GM21825 (cell line): ENCODE data around the gene MYO7B.

Experiments
- ATAC-seq: cut with Tn5 transposase; IDR thresholded peaks from one replicate; pipeline ENCODE4 v1.9.1; 2021; ENCODE audit warnings: mild to moderate bottlenecking, moderate library complexity; ENCODE audit not compliant: unreplicated experiment

MYO7B gene

GRCh38 chr2:127674241-127675209 is 139.0 kb downstream of the MYO7B start:
- ATAC-seq, result no peak

- no peak for ATAC-seq
Measured at GRCh38 chr2:127675331-127676261, 140.1 kb downstream of the MYO7B start, which contains the start of gene LIMS2. Gene LIMS2 (minus strand): TSS chr2:127675530. CDS start chr2:127675024, 506 bp downstream.

GRCh38 chr2:127676906-127677305 is 141.4 kb downstream of the MYO7B start:
- ATAC-seq, result no peak

- no peak for ATAC-seq
Measured at GRCh38 chr2:127678531-127678930, 143.0 kb downstream of the MYO7B start.

- ATAC-seq, result no peak
Measured at GRCh38 chr2:127678991-127679390, 143.5 kb downstream of the MYO7B start.

GRCh38 chr2:127679680-127680361 is 144.3 kb downstream of the MYO7B start:
- no peak for ATAC-seq

- no peak for ATAC-seq
Measured at GRCh38 chr2:127680706-127681287, 145.3 kb downstream of the MYO7B start.

- ATAC-seq, result no peak
Measured at GRCh38 chr2:127681288-127681804, 145.9 kb downstream of the MYO7B start.

GRCh38 chr2:127681976-127682857 is 146.7 kb downstream of the MYO7B start:
- ATAC-seq, result no peak

GRCh38 chr2:127683056-127683455 is 147.6 kb downstream of the MYO7B start:
- ATAC-seq, result no peak

- no peak for ATAC-seq
Measured at GRCh38 chr2:127683757-127684156, 148.3 kb downstream of the MYO7B start.

- no peak for ATAC-seq
Measured at GRCh38 chr2:127685410-127686080, 150.1 kb downstream of the MYO7B start.
